Activated T-cell treated with anti-CD3 and anti-CD28 coated beads, Interleukin-2, amount 50 U/mL, for 4 hours (primary cell): Measurements from ENCODE around the gene GPATCH1. TPM values are rescaled to one million over a fixed set of nuclear protein-coding genes. Genes with fewer than 3 reads are reported as not detected.
"Not testable (repeated sequence)": the region's sequence is repeated elsewhere in the genome, so short reads cannot be mapped to it uniquely, and the experiment has no call there.

Source experiments
- ATAC-seq, 2 donors: fragments of 200-7000 bp; cut with Tn5 transposase; one replicate each; pipeline ENCODE4 v1.10.0; 2021
- DNase-seq: peaks from one replicate; pipeline ENCODE4 v3.0.0-alpha.2; 2020
- H3K27me3 Mint-ChIP-seq: one replicate; pipeline ENCODE4 v1.8.0; 2021; ENCODE audit warnings: low read depth, mixed read lengths
- H3K36me3 Mint-ChIP-seq: one replicate; pipeline ENCODE4 v1.8.0; 2022; ENCODE audit warnings: mixed read lengths; ENCODE audit not compliant: insufficient read depth
- H3K4me1 Mint-ChIP-seq: one replicate; pipeline ENCODE4 v1.8.0; 2021; ENCODE audit warnings: low read depth, mixed read lengths
- H3K4me3 Mint-ChIP-seq: one replicate; pipeline ENCODE4 v1.8.0; 2021; ENCODE audit warnings: mild to moderate bottlenecking, moderate library complexity, mixed read lengths
- H3K9me3 Mint-ChIP-seq: one replicate; pipeline ENCODE4 v1.8.0; 2021; ENCODE audit warnings: mixed read lengths
- total RNA-seq, 3 donors: library from RNA; stranded (reverse); gene quantifications; one replicate each; pipeline ENCODE4 v1.2.1, GENCODE V29; 2021

Gene GPATCH1
- total RNA-seq, 3 donors from 2014 or later = 12.4 to 14.7 (median 13.0) TPM

GRCh38 chr19:33118643-33119042, 37.7 kb downstream of the GPATCH1 start:
- DNase-seq = no peak
- H3K27me3 Mint-ChIP-seq = no peaks in the 10 kb centered on the region
- no peak overlapping the region for H3K4me3 Mint-ChIP-seq
- ATAC-seq = no peak
- peaks cover 32% of the 10 kb centered on the region for H3K36me3 Mint-ChIP-seq
- H3K9me3 Mint-ChIP-seq = no peaks in the 10 kb centered on the region
- no peaks in the 10 kb centered on the region for H3K4me1 Mint-ChIP-seq

- peaks cover 14% of the 10 kb centered on the region for H3K36me3 Mint-ChIP-seq
- no peaks in the 10 kb centered on the region for H3K27me3 Mint-ChIP-seq
- H3K4me3 Mint-ChIP-seq = no peak overlapping the region
- ATAC-seq = no peak
- DNase-seq = no peak
- peaks cover 1% of the 10 kb centered on the region for H3K4me1 Mint-ChIP-seq
- no peaks in the 10 kb centered on the region for H3K9me3 Mint-ChIP-seq
Observed at GRCh38 chr19:33124207-33125098, 43.5 kb downstream of the GPATCH1 start.

GRCh38 chr19:33125929-33126388, 45.0 kb downstream of the GPATCH1 start:
- ATAC-seq = peak; percentile 82 to 84
- peak; percentile 44 for DNase-seq
- Mint-ChIP-seq H3K9me3 (no peaks in the 10 kb centered on the region), H3K4me3 (no peak overlapping the region), H3K4me1 (peaks cover 1% of the 10 kb centered on the region), H3K36me3 (peaks cover 28% of the 10 kb centered on the region), H3K27me3 (no peaks in the 10 kb centered on the region)

- H3K9me3 Mint-ChIP-seq, ATAC-seq, H3K4me1 Mint-ChIP-seq, H3K4me3 Mint-ChIP-seq, DNase-seq, H3K27me3 Mint-ChIP-seq: not testable (repeated sequence)
- peaks cover 26% of the 10 kb centered on the region for H3K36me3 Mint-ChIP-seq
Observed at GRCh38 chr19:33126712-33127111, 45.7 kb downstream of the GPATCH1 start.

GRCh38 chr19:33129901-33130300, 48.9 kb downstream of the GPATCH1 start:
- Mint-ChIP-seq H3K36me3 (peaks cover 23% of the 10 kb centered on the region), H3K27me3 (no peaks in the 10 kb centered on the region), H3K4me3 (no peak overlapping the region), H3K4me1 (peaks cover 1% of the 10 kb centered on the region), H3K9me3 (no peaks in the 10 kb centered on the region)
- DNase-seq (no peak), ATAC-seq (no peak)

GRCh38 chr19:33130433-33130832, 49.5 kb downstream of the GPATCH1 start:
- DNase-seq (no peak), ATAC-seq (no peak)
- Mint-ChIP-seq H3K36me3 (peaks cover 21% of the 10 kb centered on the region), H3K27me3 (peaks cover 2% of the 10 kb centered on the region), H3K4me1 (peaks cover 5% of the 10 kb centered on the region), H3K4me3 (no peak overlapping the region), H3K9me3 (no peaks in the 10 kb centered on the region)

- Mint-ChIP-seq H3K36me3 (peaks cover 17% of the 10 kb centered on the region), H3K4me1 (peaks cover 4% of the 10 kb centered on the region), H3K9me3 (no peaks in the 10 kb centered on the region), H3K27me3 (peaks cover 2% of the 10 kb centered on the region), H3K4me3 (no peak within 1 kb of the TSS)
- ATAC-seq (no peak), DNase-seq (no peak)
Observed at GRCh38 chr19:33132021-33132420, 51.0 kb downstream of the GPATCH1 start, which contains the start of gene WDR88. WDR88 (plus strand) TSS chr19:33132114; CDS start chr19:33132170, 56 bp downstream.

- H3K9me3 Mint-ChIP-seq = no peaks in the 10 kb centered on the region
- no peak for DNase-seq
- ATAC-seq = no peak
Observed at GRCh38 chr19:33132425-33132824, 51.4 kb downstream of the GPATCH1 start.

GRCh38 chr19:33133438-33134031, 52.6 kb downstream of the GPATCH1 start:
- H3K4me1 Mint-ChIP-seq = peaks cover 4% of the 10 kb centered on the region
- H3K27me3 Mint-ChIP-seq = peaks cover 2% of the 10 kb centered on the region
- ATAC-seq (no peak), DNase-seq (no peak)
- H3K4me3 Mint-ChIP-seq = no peak overlapping the region
- no peaks in the 10 kb centered on the region for H3K9me3 Mint-ChIP-seq
- peaks cover 17% of the 10 kb centered on the region for H3K36me3 Mint-ChIP-seq

More at GRCh38 chr19:33132425-33132824, 51.4 kb downstream of the GPATCH1 start:
- peaks cover 17% of the 10 kb centered on the region for H3K36me3 Mint-ChIP-seq
- peaks cover 2% of the 10 kb centered on the region for H3K27me3 Mint-ChIP-seq
- no peak overlapping the region for H3K4me3 Mint-ChIP-seq
- peaks cover 4% of the 10 kb centered on the region for H3K4me1 Mint-ChIP-seq

- H3K9me3 Mint-ChIP-seq = no peaks in the 10 kb centered on the region
- no peak overlapping the region for H3K4me3 Mint-ChIP-seq
- H3K36me3 Mint-ChIP-seq = peaks cover 12% of the 10 kb centered on the region
- H3K4me1 Mint-ChIP-seq = peaks cover 4% of the 10 kb centered on the region
- peaks cover 2% of the 10 kb centered on the region for H3K27me3 Mint-ChIP-seq
- DNase-seq = peak; percentile 49
- ATAC-seq = peak; percentile 82 to 88
Observed at GRCh38 chr19:33134571-33135041, 53.6 kb downstream of the GPATCH1 start.

GRCh38 chr19:33139165-33139564, 58.2 kb downstream of the GPATCH1 start:
- Mint-ChIP-seq H3K36me3 (no peaks in the 10 kb centered on the region), H3K9me3 (no peaks in the 10 kb centered on the region), H3K4me1 (peaks cover 7% of the 10 kb centered on the region), H3K27me3 (peaks cover 8% of the 10 kb centered on the region), H3K4me3 (no peak overlapping the region)
- ATAC-seq (no peak), DNase-seq (no peak)

GRCh38 chr19:33143897-33144405, 63.0 kb downstream of the GPATCH1 start:
- H3K4me3 Mint-ChIP-seq = no peak overlapping the region
- DNase-seq (peak; percentile 53), ATAC-seq (peak; percentile 99 to 100)
- H3K27me3 Mint-ChIP-seq = peaks cover 6% of the 10 kb centered on the region
- peaks cover 3% of the 10 kb centered on the region for H3K4me1 Mint-ChIP-seq
- H3K36me3 Mint-ChIP-seq = no peaks in the 10 kb centered on the region
- no peaks in the 10 kb centered on the region for H3K9me3 Mint-ChIP-seq

- Mint-ChIP-seq H3K36me3 (no peaks in the 10 kb centered on the region), H3K27me3 (peaks cover 6% of the 10 kb centered on the region), H3K9me3 (no peaks in the 10 kb centered on the region), H3K4me3 (no peak overlapping the region), H3K4me1 (peaks cover 3% of the 10 kb centered on the region)
- ATAC-seq = no peak
- no peak for DNase-seq
Observed at GRCh38 chr19:33146209-33146608, 65.2 kb downstream of the GPATCH1 start.

- ATAC-seq = no peak
- DNase-seq = no peak
- H3K27me3 Mint-ChIP-seq = no peaks in the 10 kb centered on the region
- no peaks in the 10 kb centered on the region for H3K9me3 Mint-ChIP-seq
- peaks cover 3% of the 10 kb centered on the region for H3K4me1 Mint-ChIP-seq
- no peaks in the 10 kb centered on the region for H3K36me3 Mint-ChIP-seq
- H3K4me3 Mint-ChIP-seq = no peak overlapping the region
Observed at GRCh38 chr19:33147538-33147937, 66.6 kb downstream of the GPATCH1 start.
